Measurements from ENCODE around the gene ARID4B.
"Not testable (repeated sequence)": the region's sequence is repeated elsewhere in the genome, so short reads cannot be mapped to it uniquely, and the experiment has no call there.

The ARID4B gene

DNA sequence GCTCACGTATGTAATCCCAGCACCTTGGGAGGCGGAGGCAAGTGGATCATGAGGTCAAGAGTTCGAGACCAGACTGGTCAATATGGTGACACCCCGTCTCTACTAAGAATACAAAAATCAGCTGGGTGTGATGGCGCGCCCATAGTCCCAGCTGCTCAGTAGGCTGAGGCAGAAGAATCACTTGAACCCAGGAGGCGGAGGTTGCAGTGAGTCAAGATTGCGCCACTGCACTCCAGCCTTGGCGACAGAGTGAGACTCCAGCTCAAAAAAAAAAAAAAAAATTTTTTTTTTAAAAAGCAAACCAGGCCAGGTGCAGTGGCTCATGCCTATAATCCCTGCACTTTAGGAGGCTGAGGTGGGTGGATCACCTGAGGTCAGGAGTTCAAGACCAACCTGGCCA, 168.7 kb downstream of the ARID4B start:
- not testable (repeated sequence) for DNase-seq

DNA sequence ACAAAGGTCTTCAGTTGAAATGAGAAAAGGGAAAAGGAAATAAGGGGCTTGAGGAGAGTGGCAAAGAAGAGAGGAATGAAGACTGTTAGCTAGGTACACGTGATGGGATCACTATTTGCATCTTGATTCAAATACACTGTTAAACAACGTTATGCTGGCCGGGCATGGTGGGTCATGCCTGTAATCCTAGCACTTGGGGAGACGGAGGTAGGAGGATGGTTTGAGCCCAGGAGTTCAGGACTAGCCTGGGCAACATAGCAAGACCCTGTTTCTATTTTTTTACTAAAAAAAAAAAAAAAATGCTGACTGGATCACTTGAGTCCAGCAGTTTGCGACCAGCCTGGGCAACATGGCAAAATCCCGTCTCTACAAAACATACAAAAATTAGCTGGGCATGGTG, 169.3 kb downstream of the ARID4B start:
- DNase-seq: no peak

DNA sequence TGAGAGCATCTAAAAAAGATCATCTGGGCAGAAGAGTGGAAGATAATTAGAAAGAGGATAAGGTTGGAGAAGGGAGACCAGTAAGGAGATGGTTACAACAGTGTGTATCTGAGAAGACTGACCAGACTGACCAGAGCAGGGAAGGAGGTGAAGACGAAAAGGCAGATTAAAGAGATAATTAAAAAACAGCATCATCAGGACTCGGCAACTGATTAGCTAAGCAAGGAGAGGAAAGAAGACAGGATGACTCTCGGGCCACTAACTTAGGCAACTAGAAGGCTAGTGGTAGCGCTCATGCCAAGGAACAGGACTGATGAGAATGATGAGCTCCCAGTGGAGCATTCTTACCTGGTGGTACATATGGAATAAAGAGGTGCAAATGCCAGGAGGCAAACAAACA, 170.8 kb downstream of the ARID4B start:
- no peak for DNase-seq

DNA sequence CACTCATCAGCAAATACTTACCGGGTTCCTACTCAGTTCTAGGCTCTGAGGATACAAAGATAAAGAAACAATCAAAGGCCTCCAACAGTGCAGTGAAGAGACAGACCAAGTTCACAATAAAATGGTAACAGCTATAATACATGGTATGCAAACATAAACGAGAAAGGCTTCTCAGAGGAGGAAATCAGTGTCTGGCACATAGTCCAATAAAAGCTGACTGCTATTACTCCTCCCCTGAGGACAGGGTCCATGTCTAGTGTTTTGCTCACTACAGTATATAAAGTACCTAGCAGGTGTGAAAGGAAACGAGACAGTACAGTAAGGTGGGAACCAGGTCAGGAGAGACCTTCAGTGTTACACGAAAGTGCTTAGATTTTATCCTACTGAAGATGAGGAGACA, 171.2 kb downstream of the ARID4B start:
- DNase-seq: no peak

DNA sequence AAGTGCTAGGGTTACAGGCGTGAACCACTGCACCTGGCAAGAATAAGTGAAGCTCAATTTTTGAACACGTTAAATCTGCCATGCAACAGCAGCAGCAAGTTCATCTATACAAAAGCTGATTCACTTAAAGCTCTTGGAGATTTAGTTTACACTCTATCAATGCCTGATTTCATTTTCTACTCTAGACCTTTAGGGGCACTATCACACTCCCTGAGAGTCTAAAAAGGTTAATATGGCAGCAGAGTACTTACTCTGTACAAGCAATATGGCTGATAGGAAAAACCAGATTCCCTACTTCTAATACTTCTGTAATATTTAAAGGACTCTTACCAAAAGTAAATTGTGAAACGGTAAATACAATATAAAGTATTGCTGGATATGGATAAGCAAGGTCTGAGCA, 171.7 kb downstream of the ARID4B start:
- DNase-seq: no peak

DNA sequence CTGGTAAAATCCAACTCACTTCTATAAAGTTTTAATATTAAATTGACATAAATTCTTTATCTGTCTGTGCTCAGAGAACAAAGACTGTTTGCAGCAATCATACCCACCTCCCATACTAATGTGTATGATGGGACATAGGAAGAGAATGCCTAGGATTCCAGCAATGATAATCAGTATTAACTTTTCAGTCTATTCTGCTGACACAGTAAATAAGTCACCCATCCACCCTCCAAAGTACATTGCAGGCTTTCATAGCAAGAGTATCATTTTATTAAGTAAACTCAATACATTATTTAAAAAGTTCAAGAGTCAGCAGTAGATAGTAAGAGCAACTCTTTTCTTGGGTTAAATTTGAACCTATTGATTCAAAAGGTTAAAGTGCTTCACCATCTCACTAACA, 175.7 kb downstream of the ARID4B start:
- DNase-seq: no peak

DNA sequence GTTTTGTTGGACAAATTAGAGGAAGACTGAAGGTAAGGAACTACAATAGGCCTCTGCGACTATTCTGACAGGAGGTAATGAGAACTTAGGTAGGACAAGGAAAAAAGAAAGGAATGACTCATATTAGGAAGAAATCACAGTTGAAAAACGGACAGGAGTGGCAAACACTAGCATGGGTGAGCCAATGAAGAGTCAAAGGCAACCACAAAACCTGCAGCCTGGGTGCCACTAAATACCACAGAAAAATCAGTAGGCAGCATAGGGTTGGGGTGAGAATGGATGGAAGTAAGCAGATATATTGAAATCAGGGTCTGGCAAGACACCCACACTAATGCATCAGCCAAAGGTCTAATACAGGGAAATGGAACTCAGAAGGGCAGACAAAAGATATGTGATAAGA, 176.9 kb downstream of the ARID4B start:
- DNase-seq: no peak

DNA sequence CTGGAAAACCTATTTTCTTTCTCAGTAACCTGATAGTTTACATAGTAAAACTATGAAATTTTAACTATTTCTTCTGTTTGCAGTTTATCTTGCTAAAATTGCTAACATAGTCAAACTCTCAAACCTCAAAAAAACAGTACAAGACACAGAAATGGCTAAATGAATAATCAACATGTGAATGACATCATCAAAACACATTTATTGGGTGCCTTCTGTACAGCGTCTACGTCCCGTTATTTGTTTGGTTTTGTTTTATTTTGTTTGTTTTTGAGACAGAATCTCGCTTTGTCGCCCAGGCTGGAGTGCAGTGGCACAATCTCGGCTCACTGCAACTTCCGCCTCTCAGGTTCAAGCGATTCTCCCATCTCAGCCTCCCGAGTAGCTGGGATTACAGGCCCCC, 178.2 kb downstream of the ARID4B start:
- no peak for DNase-seq

DNA sequence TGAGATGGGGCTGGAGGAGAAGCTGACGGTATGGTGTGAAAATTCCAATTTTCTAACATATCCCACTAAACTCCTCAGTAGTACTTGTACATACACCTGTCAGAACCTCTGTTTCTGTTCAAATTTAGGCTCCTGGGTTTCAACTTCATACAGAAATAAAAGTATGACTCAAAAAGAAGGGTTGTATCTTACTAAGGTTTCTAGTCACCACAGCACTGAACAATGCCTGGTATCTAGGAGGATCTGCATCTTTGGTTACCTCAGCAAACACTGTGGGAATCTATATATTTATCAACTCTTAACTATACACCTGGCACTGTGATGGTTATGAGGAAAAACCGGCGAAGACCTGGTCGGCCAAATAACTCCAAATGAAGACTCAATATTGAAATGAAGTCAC, 180.7 kb downstream of the ARID4B start:
- no peak for DNase-seq

DNA sequence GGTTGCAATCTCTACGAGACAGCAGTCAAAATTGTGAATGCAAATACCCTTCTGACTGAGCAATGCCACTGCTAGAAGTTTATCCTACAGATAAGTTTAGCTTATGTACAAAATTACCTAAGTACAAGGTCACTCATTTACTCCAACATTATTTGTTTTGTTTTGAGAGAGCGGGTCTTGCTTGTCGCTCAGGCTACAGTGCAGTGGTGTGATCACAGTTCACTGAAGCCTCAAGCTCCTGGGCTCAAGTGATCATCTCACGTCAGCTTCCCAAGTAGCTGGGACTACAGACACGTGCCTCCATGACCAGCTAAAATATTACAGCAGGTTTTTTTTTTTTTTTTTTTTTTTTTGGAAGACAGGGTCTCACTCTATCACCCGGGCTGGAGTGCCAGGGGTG, 182.3 kb downstream of the ARID4B start:
- no peak for DNase-seq

DNA sequence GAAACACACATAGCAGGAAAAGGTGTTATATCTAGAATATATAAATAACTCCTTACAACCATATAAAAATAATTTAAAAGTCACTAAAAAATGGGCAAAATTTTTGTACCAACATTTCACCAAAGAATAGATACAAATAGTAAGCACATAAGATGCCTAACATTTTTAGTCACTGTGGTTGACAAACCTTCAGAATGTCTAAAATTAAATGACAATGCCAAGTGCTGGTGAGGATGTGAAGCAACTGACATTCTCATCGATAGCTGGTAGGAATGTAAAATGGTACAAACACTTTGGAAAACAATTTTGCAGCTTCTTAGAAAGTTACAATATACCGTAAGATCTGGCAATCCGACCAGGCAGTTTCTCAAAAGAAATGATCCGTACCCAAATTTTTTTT, 185.0 kb downstream of the ARID4B start:
- no peak for DNase-seq

DNA sequence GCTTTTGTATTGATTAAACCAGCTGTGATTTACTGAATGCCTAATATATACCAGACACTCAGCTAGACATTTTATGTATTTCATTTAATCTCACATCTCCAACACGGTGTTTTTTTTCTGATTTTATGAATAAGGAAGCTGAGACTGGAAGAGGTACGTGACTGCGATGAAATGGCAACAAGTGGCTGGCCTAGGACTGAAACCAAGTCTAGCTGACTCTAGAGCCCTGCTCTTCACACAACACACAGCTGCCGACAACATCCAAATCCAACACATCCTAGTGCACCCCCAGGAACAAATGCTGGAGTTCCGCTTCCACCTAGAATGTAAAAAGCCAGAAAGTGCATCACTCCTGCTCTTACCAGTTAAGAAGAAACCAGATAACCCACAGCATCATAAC, 188.7 kb downstream of the ARID4B start:
- DNase-seq: no peak

DNA sequence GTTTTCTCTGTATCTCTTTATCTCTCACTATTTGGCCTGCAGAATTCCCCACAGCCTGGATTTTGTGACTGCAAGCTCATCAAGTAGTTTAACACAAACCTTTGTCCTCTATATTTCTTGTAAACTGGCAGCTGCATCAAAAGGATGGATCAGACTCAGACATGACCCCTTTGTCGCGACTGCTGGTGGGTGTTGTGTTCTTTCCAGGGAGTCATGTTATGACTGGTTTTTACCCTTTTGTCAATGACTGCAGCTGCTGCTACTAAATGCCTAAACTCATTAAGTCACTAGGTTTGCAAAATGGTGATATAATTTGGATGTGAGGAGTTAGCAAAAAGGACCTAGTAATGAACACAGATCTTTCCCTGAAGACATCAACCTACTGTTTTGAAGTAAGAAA, 189.2 kb downstream of the ARID4B start:
- DNase-seq: no peak

DNA sequence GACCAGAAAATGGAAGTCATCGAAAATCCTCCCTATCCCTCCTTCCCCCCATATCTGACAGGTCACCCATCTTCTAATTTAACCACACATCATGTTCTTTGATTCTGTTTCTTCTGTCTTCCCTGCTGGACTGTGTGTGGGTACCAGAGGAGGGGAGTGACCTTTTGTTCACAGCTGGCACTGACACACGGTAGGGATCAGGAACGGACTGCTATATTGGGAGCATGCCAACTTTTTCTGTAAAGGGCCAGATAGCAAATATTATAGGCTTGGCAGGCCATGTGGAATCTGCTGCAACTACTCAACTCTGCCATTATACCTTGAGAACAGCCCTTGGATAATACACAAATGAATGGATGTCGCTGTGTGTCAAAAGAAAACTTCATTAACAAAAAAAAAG, 191.9 kb downstream of the ARID4B start:
- no peak for DNase-seq

DNA sequence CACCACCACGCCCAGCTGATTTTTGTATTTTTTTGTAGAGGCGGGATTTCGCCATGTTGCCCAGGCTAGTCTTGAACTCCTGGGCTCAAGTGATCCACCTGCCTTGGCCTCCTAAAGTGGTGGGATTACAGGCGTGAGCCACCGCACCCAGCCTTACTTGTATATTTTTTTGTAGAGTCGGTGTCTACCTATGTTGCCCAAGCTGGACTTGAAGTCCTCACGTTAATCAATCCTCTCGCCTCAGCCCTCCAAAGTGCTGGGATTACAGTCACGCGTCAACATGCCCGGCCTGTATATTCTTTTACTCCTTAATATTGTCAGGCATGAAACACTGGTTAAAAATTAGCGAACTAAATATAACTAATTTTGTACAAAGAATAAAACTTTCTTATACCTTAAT, 193.8 kb downstream of the ARID4B start:
- DNase-seq: no peak

DNA sequence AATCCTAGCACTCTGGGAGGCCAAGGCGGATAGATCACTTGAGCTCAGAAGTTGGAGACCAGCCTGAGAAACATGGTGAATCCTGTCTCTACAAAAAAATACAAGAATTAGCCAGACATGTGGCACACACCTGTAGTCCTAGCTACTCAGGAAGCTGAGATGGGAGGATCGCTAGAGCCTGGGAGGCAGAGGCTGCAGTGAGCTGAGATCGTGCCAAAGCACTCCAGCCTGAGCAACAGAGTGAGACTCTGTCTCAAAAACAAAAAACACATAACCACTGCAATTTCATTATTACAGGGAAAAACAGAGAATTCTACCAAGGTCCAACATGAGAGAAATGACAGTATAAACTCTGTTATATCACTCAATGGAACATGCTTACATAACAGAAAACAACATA, 194.9 kb downstream of the ARID4B start:
- no peak for DNase-seq

DNA sequence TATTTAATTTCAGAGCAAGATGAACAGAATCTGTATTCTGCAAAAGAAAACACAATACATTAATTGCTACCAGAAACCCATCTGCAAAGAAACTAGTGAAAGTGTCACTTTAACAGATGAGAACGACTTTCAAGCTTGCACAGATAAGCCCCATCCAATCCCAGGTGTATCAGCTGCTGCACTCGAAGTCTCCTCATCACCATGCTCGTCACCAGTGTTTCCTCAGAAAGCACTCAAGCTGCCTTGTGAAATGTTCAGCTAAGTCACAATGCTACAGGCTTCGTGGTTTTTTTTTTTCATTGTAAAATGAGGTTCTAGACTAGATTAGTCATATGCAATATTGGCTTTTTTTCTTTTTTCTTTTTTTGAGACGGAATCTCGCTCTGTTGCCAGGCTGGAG, 196.0 kb downstream of the ARID4B start:
- no peak for DNase-seq

DNA sequence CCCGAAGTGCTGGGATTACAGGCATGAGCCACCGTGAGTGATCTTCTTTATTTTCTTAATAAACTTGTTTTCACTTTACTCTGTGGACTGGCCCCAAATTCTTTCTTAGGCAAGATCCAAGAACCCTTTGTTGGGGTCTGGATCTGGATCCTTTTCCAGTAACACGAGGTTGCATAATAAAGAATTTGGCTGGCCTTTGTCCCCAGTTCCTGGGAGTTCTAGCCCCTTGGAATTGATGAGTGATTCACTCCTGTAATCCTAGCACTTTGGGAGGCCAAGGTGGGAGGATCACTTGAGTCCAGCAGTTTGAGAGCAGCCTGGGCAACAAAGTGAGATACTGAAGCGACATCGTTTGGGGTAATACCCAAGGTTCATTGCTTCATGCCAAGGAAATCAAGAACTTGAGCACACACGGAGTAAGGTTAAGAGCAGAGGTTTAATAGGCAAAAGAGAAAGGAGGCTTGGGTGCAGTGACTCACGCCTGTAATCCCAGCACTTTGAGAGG, 197.2 kb downstream of the ARID4B start:
- DNase-seq: no peak

DNA sequence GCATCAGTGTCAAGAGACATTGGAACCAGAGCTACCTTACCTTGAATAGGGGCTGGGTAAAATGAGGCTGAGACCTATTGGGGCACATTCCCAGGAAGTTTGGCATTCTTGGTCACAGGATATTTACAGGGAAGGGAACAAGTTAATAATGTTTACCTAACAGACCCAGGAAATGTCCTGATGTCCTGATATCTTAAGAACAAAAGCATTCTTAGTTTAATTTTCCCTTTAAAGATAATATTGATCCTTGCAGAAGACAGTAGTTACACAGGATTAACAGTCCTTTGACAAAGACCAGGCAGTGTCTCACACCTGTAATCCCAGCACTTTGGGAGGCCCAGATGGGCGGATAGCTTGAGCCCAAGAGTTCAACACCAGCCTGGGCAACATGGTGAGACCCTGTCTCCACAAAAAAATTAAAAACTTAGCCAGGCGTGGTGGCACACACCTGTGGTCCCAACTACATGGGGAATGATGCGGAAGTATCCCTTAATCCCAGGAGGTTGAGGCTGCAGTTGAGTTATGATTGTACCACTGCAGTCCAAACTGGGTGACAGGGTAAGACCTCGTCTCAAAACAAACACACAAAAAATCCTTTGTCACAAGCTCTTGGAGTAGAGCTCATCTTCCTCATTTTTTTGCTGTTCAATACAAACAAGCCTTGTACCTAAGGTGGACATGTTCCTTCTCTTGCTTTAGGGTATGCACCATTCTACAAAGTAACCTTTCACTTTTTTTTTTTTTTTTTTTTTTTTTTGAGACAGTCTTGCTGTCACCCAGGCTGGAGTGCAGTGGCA, 198.0 kb downstream of the ARID4B start:
- no peak for DNase-seq

DNA sequence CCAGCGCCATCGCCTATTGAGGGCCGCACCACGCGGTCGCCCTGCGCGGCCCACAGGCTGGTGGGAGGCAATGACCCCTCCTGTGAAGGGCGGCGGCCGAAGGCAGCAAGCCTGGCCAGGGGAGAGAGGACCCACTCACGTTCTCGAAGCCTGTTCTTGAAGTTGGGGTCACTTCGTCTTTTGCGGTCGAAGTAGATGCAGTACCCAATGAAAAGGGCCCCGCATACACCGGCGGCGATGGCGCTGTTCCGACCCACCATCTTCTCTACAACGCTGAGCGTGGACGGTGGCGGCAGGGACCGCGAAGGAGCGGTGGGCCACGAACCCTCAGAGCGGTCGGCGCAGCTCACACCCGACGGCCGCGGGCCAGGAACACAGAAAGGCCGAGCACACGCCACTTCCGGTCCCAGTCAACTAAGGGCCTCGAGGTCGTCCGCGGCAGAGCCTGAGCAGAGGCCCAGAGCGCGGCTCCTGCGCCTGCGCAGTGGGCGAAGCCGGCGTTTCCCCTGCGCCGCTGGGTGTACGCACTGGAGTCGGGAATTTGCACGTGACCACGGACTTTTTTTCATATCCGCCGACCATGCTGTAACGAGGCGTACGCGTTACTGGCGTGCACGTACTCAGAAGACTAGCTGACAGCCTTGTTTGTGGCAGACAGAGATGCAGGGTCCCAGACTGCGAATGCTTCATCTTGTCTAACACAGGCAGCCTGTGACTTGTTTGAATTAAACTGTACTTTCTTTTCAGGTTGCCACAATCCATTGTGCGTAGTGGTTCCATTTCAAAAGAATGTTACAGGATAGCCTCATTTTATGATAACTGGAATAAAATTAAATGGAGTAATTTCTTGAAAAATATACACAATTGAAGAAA, 199.3 kb downstream of the ARID4B start, which contains the start of gene TOMM20:
TSS of gene TOMM20 (minus strand) at position 382 of the 873 bp plus-strand sequence. CDS start at position 260, 122 bp downstream.
- DNase-seq: peak; percentile 88

DNA sequence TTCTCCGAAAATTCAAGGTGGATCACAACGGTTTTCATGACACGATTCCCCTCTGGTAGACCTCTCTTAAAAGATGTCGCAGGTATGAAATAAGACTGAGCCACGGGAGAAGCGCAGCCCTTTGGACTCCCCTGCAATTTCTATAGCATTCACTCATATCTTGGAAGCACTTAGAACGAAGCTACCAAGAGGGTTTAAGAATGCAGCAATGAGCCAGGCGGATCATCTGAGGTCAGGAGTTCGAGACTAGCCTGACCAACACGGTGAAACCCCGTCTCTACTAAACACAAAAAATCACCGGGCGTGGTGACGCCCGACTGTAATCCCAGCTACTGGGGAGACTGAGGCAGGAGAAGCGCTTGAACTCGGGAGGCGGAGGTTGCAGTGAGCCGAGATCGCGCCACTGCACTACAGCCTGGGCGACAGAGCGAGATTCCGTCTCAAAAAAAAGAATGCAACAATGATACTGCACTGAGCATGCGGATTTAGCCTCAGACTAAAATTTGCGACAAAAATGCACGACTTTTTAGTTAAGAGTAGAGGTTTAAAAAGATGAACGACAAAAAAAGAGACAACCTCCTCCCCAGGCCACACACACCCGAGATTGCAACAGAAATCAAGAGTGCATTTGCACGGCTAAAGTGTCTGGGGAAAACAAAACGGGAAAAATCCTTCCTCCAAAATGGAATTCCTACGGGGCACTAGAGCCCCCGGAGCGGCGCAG, 200.1 kb downstream of the ARID4B start:
- no peak for DNase-seq

DNA sequence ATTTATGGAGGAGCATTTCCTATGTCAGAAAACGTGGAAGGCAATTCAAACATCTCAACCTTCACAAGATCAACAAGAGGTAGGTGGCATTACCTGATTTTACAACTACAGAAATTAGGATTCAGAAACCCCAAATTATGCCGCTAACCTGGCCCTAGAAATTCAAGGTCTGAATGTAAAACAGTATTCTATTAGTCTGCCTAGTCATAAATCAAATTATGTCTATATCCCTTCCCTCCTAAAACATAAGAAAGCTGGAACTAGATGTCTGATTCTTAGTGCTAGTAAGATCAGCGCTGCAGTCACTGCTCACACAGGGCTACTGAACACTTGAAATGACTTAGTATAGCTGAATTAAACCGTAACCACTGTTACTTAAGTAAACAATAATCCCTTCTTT, 200.8 kb downstream of the ARID4B start:
- DNase-seq: no peak

DNA sequence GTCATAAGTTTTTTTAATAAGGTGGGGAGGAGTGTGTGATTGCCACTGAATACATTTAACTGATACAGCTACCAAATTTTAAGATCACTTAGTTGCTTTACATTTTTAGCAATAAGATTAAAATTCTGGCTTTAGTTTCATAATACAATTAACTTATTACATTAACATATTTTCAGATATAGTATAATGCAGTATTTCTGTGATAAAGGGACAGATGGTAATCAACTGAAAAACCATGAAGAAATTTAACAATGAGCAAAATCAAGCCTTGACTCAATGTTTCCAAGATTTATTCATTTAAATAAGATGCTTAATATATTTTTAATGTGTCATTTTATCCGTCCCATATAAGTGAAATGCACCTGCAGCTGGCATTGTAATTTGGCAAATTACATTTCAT, 203.3 kb downstream of the ARID4B start:
- no peak for DNase-seq

All from activated T-cell treated with anti-CD3 and anti-CD28 coated beads for 4 hours (primary cell).